ENCODE data around the gene EXOSC3.

The EXOSC3 gene

GRCh38 chr9:37760416-37761161 lies 24.3 kb downstream of the EXOSC3 start:
- no peak for TF ChIP-seq SIN3A (IDR thresholded peaks at IDR 0.05; ENCODE audit: borderline replicate concordance, insufficient read depth, low read length)
- no peak for TF ChIP-seq REST (IDR thresholded peaks at IDR 0.05; ENCODE audit: insufficient read depth in 1 of 2, low read depth in 2 of 2, low read length in 2 of 2)
- TF ChIP-seq POLR2AphosphoS5 (IDR thresholded peaks at IDR 0.05; ENCODE audit: low read depth, low read length), result no peak
- no peak for TF ChIP-seq FOXP2 (optimal IDR thresholded peaks at IDR 0.05; ENCODE audit: borderline replicate concordance, extremely low read depth, extremely low read length, insufficient read depth)
- no peak for TF ChIP-seq TAF1 (IDR thresholded peaks at IDR 0.05; ENCODE audit: borderline replicate concordance, insufficient read depth, low read length)

- TF ChIP-seq SIN3A (IDR thresholded peaks at IDR 0.05; ENCODE audit: borderline replicate concordance, insufficient read depth, low read length) (no peak), POLR2AphosphoS5 (IDR thresholded peaks at IDR 0.05; ENCODE audit: low read depth, low read length) (no peak), REST (IDR thresholded peaks at IDR 0.05; ENCODE audit: insufficient read depth in 1 of 2, low read depth in 2 of 2, low read length in 2 of 2) (no peak), TAF1 (IDR thresholded peaks at IDR 0.05; ENCODE audit: borderline replicate concordance, insufficient read depth, low read length) (no peak), FOXP2 (optimal IDR thresholded peaks at IDR 0.05; ENCODE audit: borderline replicate concordance, extremely low read depth, extremely low read length, insufficient read depth) (no peak)
Measured at GRCh38 chr9:37758747-37759146, 26.1 kb downstream of the EXOSC3 start.

GRCh38 chr9:37753489-37754190 lies 31.2 kb downstream of the EXOSC3 start, which contains the start of gene TRMT10B:
TRMT10B (plus strand) TSS chr9:37753805; CDS start chr9:37761932, 8,127 bp downstream.
- peak; percentile 22; the same call in 1 of the 2 replicates for TF ChIP-seq TAF1 (IDR thresholded peaks at IDR 0.05; ENCODE audit: borderline replicate concordance, insufficient read depth, low read length)
- no peak for TF ChIP-seq FOXP2 (optimal IDR thresholded peaks at IDR 0.05; ENCODE audit: borderline replicate concordance, extremely low read depth, extremely low read length, insufficient read depth)

- TF ChIP-seq REST (IDR thresholded peaks at IDR 0.05; ENCODE audit: insufficient read depth in 1 of 2, low read depth in 2 of 2, low read length in 2 of 2) (no peak), SIN3A (IDR thresholded peaks at IDR 0.05; ENCODE audit: borderline replicate concordance, insufficient read depth, low read length) (no peak), POLR2AphosphoS5 (IDR thresholded peaks at IDR 0.05; ENCODE audit: low read depth, low read length) (no peak), TAF1 (IDR thresholded peaks at IDR 0.05; ENCODE audit: borderline replicate concordance, insufficient read depth, low read length) (no peak), FOXP2 (optimal IDR thresholded peaks at IDR 0.05; ENCODE audit: borderline replicate concordance, extremely low read depth, extremely low read length, insufficient read depth) (no peak)
Measured at GRCh38 chr9:37752642-37753488, 32.0 kb downstream of the EXOSC3 start.

GRCh38 chr9:37751186-37751585 lies 33.7 kb downstream of the EXOSC3 start:
- TF ChIP-seq FOXP2 (optimal IDR thresholded peaks at IDR 0.05; ENCODE audit: borderline replicate concordance, extremely low read depth, extremely low read length, insufficient read depth), result no peak
- no peak for TF ChIP-seq SIN3A (IDR thresholded peaks at IDR 0.05; ENCODE audit: borderline replicate concordance, insufficient read depth, low read length)
- TF ChIP-seq POLR2AphosphoS5 (IDR thresholded peaks at IDR 0.05; ENCODE audit: low read depth, low read length), result no peak
- no peak for TF ChIP-seq REST (IDR thresholded peaks at IDR 0.05; ENCODE audit: insufficient read depth in 1 of 2, low read depth in 2 of 2, low read length in 2 of 2)
- no peak for TF ChIP-seq TAF1 (IDR thresholded peaks at IDR 0.05; ENCODE audit: borderline replicate concordance, insufficient read depth, low read length)

All from PFSK-1 (cell line).